GM21619 (cell line): ENCODE results near the gene CABP4.

Source experiments
- ATAC-seq: cut with Tn5 transposase; IDR thresholded peaks from one replicate; pipeline ENCODE4 v1.9.1; 2021; ENCODE audit not compliant: unreplicated experiment

CABP4 gene

GRCh38 chr11:67494371-67495233 is 39.4 kb downstream of the CABP4 start:
- ATAC-seq: no peak

- no peak for ATAC-seq
These were observed 40.3 kb downstream of the CABP4 start for GRCh38 chr11:67495234-67496005.

- no peak for ATAC-seq
These were observed 41.0 kb downstream of the CABP4 start for GRCh38 chr11:67496113-67496512.

GRCh38 chr11:67497656-67498291 is 42.6 kb downstream of the CABP4 start:
- no peak for ATAC-seq

GRCh38 chr11:67498544-67498972 is 43.4 kb downstream of the CABP4 start:
- no peak for ATAC-seq

GRCh38 chr11:67499808-67500483 is 44.8 kb downstream of the CABP4 start:
- ATAC-seq: no peak

- no peak for ATAC-seq
These were observed 45.3 kb downstream of the CABP4 start for GRCh38 chr11:67500484-67500821.

GRCh38 chr11:67500831-67501715 is 45.9 kb downstream of the CABP4 start:
- ATAC-seq: no peak

GRCh38 chr11:67501854-67502253 is 46.7 kb downstream of the CABP4 start:
- no peak for ATAC-seq

- ATAC-seq: no peak
These were observed 47.3 kb downstream of the CABP4 start for GRCh38 chr11:67502328-67502979.

- ATAC-seq: no peak
These were observed 48.2 kb downstream of the CABP4 start for GRCh38 chr11:67503119-67504004.

- no peak for ATAC-seq
These were observed 49.1 kb downstream of the CABP4 start for GRCh38 chr11:67504005-67504949.

GRCh38 chr11:67504950-67505581 is 49.9 kb downstream of the CABP4 start, which contains the start of gene PITPNM1:
Gene PITPNM1, minus strand, starts transcription at chr11:67505363. Its CDS starts 1,183 bp downstream, at chr11:67504180.
- no peak for ATAC-seq

GRCh38 chr11:67505605-67506396 is 50.6 kb downstream of the CABP4 start:
- ATAC-seq: no peak

- no peak for ATAC-seq
These were observed 51.4 kb downstream of the CABP4 start for GRCh38 chr11:67506426-67507051.
